Measurements from ENCODE around the gene SPRYD4.

GRCh38 chr12:56461235-56462159 lies 6.9 kb upstream of the SPRYD4 start:
- TF ChIP-seq, protein P1, sequence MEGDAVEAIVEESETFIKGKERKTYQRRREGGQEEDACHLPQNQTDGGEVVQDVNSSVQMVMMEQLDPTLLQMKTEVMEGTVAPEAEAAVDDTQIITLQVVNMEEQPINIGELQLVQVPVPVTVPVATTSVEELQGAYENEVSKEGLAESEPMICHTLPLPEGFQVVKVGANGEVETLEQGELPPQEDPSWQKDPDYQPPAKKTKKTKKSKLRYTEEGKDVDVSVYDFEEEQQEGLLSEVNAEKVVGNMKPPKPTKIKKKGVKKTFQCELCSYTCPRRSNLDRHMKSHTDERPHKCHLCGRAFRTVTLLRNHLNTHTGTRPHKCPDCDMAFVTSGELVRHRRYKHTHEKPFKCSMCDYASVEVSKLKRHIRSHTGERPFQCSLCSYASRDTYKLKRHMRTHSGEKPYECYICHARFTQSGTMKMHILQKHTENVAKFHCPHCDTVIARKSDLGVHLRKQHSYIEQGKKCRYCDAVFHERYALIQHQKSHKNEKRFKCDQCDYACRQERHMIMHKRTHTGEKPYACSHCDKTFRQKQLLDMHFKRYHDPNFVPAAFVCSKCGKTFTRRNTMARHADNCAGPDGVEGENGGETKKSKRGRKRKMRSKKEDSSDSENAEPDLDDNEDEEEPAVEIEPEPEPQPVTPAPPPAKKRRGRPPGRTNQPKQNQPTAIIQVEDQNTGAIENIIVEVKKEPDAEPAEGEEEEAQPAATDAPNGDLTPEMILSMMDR (conservative IDR thresholded peaks at IDR 0.05; ENCODE audit: low read depth, low read length): no peak
- TF ChIP-seq POLR2A (IDR thresholded peaks at IDR 0.05; ENCODE audit: low read depth, low read length): no peak
